Measurements from ENCODE around the gene ANKMY1.

ANKMY1 gene

DNA sequence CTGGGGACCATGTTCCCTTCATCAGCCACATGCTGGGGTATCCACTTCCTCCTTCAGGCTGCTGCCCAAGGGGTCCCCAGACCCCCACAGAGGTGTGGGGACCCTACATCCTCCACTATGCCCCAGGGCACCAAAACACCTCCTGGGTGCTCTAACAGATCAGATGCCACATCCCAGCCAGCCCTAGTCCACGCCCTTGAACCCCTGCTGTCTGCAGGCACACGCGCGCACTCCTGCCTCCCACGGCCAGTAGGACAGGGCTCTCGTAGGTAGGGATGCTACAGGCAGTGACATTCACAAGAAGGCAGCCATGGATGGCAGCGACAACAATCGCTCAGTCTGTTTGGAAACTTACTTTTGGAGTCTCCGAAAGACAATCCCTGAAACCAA, 125.4 kb downstream of the ANKMY1 start:
- TF ChIP-seq GLIS3 (CRISPR knock-in tag; IDR thresholded peaks at IDR 0.05) (no peak), ARNTL (CRISPR knock-in tag; IDR thresholded peaks at IDR 0.05; ENCODE audit: borderline replicate concordance, low read depth) (no peak), ESRRG (CRISPR knock-in tag; IDR thresholded peaks at IDR 0.05) (no peak), ZFP3 (CRISPR knock-in tag; IDR thresholded peaks at IDR 0.05) (no peak), RARB (CRISPR knock-in tag; IDR thresholded peaks at IDR 0.05) (no peak), PATZ1 (CRISPR knock-in tag; IDR thresholded peaks at IDR 0.05; ENCODE audit: borderline replicate concordance) (no peak), PPARA (CRISPR knock-in tag; IDR thresholded peaks at IDR 0.05; ENCODE audit: borderline replicate concordance) (no peak), ZNF8 (CRISPR knock-in tag; IDR thresholded peaks at IDR 0.05) (no peak), ZFP30 (CRISPR knock-in tag; IDR thresholded peaks at IDR 0.05) (no peak), ZNF565 (CRISPR knock-in tag; conservative IDR thresholded peaks at IDR 0.05; ENCODE audit: low read depth) (no peak), ZNF70 (CRISPR knock-in tag; IDR thresholded peaks at IDR 0.05) (no peak), TCF4 (CRISPR knock-in tag; IDR thresholded peaks at IDR 0.05; ENCODE audit: borderline replicate concordance) (no peak), BACH2 (CRISPR knock-in tag; IDR thresholded peaks at IDR 0.05; ENCODE audit: borderline replicate concordance) (no peak)
- TF ChIP-seq, protein P1, sequence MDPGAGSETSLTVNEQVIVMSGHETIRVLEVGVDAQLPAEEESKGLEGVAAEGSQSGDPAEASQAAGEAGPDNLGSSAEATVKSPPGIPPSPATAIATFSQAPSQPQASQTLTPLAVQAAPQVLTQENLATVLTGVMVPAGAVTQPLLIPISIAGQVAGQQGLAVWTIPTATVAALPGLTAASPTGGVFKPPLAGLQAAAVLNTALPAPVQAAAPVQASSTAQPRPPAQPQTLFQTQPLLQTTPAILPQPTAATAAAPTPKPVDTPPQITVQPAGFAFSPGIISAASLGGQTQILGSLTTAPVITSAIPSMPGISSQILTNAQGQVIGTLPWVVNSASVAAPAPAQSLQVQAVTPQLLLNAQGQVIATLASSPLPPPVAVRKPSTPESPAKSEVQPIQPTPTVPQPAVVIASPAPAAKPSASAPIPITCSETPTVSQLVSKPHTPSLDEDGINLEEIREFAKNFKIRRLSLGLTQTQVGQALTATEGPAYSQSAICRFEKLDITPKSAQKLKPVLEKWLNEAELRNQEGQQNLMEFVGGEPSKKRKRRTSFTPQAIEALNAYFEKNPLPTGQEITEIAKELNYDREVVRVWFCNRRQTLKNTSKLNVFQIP (CRISPR knock-in tag; IDR thresholded peaks at IDR 0.05; ENCODE audit: borderline replicate concordance, low read depth) = no peak
- no peak for ATAC-seq

GRCh38 chr2:240431661-240432424, 125.9 kb downstream of the ANKMY1 start:
- ATAC-seq = no peak
- TF ChIP-seq PATZ1 (CRISPR knock-in tag; IDR thresholded peaks at IDR 0.05; ENCODE audit: borderline replicate concordance) = no peak
- TF ChIP-seq ZNF565 (CRISPR knock-in tag; conservative IDR thresholded peaks at IDR 0.05; ENCODE audit: low read depth) = no peak
- TF ChIP-seq GLIS3 (CRISPR knock-in tag; IDR thresholded peaks at IDR 0.05) = no peak
- TF ChIP-seq SNAI2 (CRISPR knock-in tag; IDR thresholded peaks at IDR 0.05) = no peak
- no peak for TF ChIP-seq ZNF70 (CRISPR knock-in tag; IDR thresholded peaks at IDR 0.05)
- no peak for TF ChIP-seq BACH2 (CRISPR knock-in tag; IDR thresholded peaks at IDR 0.05; ENCODE audit: borderline replicate concordance)
- TF ChIP-seq RARB (CRISPR knock-in tag; IDR thresholded peaks at IDR 0.05) = no peak
- no peak for TF ChIP-seq ISL1 (CRISPR knock-in tag; IDR thresholded peaks at IDR 0.05)
- TF ChIP-seq ZFP30 (CRISPR knock-in tag; IDR thresholded peaks at IDR 0.05) = no peak
- no peak for TF ChIP-seq ZFP3 (CRISPR knock-in tag; IDR thresholded peaks at IDR 0.05)
- no peak for TF ChIP-seq ESRRG (CRISPR knock-in tag; IDR thresholded peaks at IDR 0.05)

DNA sequence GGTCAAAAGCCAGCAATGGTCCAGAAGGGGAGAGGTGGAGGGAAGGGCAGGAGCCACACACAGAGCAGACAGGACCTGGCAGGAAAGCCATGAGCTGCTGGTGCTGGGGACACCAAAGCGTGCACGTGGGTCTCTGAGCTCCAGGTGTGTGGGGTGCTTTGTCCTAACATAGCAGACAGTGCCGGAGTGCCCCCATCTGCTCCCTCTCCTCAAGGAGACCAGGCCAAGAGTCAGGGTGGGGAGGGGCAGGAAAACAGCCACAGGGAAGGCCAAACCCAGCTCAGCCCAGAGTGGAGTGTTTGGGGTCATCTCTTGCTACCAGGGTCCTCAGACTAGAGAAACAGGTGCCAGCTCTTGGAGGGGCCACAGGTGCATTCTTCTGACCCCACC, 126.5 kb downstream of the ANKMY1 start:
- TF ChIP-seq TOX (CRISPR knock-in tag; IDR thresholded peaks at IDR 0.05; ENCODE audit: borderline replicate concordance) (no peak), ZFP3 (CRISPR knock-in tag; IDR thresholded peaks at IDR 0.05) (no peak), ZC3H10 (CRISPR knock-in tag; IDR thresholded peaks at IDR 0.05) (no peak)

DNA sequence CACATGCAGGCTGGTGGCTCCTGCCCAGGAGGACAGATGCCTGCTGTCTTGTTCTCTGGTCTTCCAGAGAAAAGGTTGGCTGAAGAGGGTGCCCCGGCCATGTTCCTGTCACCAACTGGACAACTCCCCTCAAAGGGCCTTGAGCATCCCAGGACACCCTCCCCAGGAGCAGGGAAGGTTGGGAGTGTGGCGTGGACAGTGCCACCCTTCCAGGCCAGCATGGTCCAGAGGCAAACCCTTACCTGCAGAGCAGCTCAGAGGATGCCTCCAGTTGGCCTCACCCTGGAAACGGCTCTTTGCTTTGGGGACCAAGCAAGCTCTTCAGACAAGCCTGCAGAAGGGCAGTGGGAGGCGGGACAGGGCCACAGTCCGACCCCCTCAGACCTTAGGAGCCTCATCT, 127.2 kb downstream of the ANKMY1 start:
- ATAC-seq = no peak
- TF ChIP-seq ZNF70 (CRISPR knock-in tag; IDR thresholded peaks at IDR 0.05) (no peak), ISL1 (CRISPR knock-in tag; IDR thresholded peaks at IDR 0.05) (no peak), GLIS3 (CRISPR knock-in tag; IDR thresholded peaks at IDR 0.05) (no peak), ZNF8 (CRISPR knock-in tag; IDR thresholded peaks at IDR 0.05) (no peak), CSDC2 (CRISPR knock-in tag; IDR thresholded peaks at IDR 0.05) (no peak), ZFP3 (CRISPR knock-in tag; IDR thresholded peaks at IDR 0.05) (no peak), SNAI2 (CRISPR knock-in tag; IDR thresholded peaks at IDR 0.05) (no peak), RARB (CRISPR knock-in tag; IDR thresholded peaks at IDR 0.05) (no peak), ARNTL (CRISPR knock-in tag; IDR thresholded peaks at IDR 0.05; ENCODE audit: borderline replicate concordance, low read depth) (no peak), BACH2 (CRISPR knock-in tag; IDR thresholded peaks at IDR 0.05; ENCODE audit: borderline replicate concordance) (no peak)
- TF ChIP-seq, protein P1 (CRISPR knock-in tag; IDR thresholded peaks at IDR 0.05; ENCODE audit: borderline replicate concordance, low read depth) = no peak

More for the DNA sequence above, 126.5 kb downstream of the ANKMY1 start:
- no peak for ATAC-seq
